ENCODE data around the gene PORCN. TPM values are rescaled to one million over a fixed set of nuclear protein-coding genes. Genes with fewer than 3 reads are reported as not detected.
"Not testable (repeated sequence)": the region's sequence is repeated elsewhere in the genome, so short reads cannot be mapped to it uniquely, and the experiment has no call there.

The PORCN gene
- total and polyA plus RNA-seq, 10 donors = 5.0 to 20.8 (median 11.4) TPM

GRCh38 chrX:48516285-48516684 is 7.5 kb downstream of the PORCN start:
- Histone ChIP-seq H3K4me1 (peaks cover 0 to 8% (median 3%) of the 10 kb centered on the region in 6 donors), H3K4me3 (no peak overlapping the region), H3K27ac (no peak overlapping the region), H3K27me3 (replicated peaks in 1 of 7) (no peaks in the 10 kb centered on the region), H3K9me3 (no peaks in the 10 kb centered on the region), H3K36me3 (peaks cover 0 to 39% (median 1%) of the 10 kb centered on the region in 6 donors)
- TF ChIP-seq POLR2AphosphoS5 (IDR thresholded peaks at IDR 0.05) (no peak), POLR2A (IDR thresholded peaks at IDR 0.05) (no peak), CTCF (IDR thresholded peaks at IDR 0.05 in 8 of 11, conservative IDR thresholded peaks at IDR 0.05 in 3 of 11) (no peak)
- 81 to 95% (median 90%) methylated on average over 10 of the region's 10 CpGs for WGBS, 5 donors
- intact Hi-C loops (cut with DNase I; ENCODE audit: low total_unique reads) = no loop called here
- no peak for DNase-seq

- TF ChIP-seq POLR2A (IDR thresholded peaks at IDR 0.05) (no peak), POLR2AphosphoS5 (IDR thresholded peaks at IDR 0.05) (no peak), CTCF (IDR thresholded peaks at IDR 0.05 in 8 of 11, conservative IDR thresholded peaks at IDR 0.05 in 3 of 11) (no peak)
- intact Hi-C loops (cut with DNase I; ENCODE audit: low total_unique reads) = no loop called here
- Histone ChIP-seq H3K4me1 (peaks cover 0 to 8% (median 3%) of the 10 kb centered on the region in 6 donors), H3K36me3 (peaks cover 0 to 39% (median 1%) of the 10 kb centered on the region in 6 donors), H3K27me3 (replicated peaks in 1 of 7) (no peaks in the 10 kb centered on the region), H3K9me3 (no peaks in the 10 kb centered on the region), H3K27ac (no peak overlapping the region), H3K4me3 (no peak overlapping the region)
- WGBS, 5 donors = 58 to 83% (median 73%) methylated on average over 3 to 5 of the region's 5 CpGs
- no peak for DNase-seq
Observed at GRCh38 chrX:48516987-48517386, 8.2 kb downstream of the PORCN start.

DNA sequence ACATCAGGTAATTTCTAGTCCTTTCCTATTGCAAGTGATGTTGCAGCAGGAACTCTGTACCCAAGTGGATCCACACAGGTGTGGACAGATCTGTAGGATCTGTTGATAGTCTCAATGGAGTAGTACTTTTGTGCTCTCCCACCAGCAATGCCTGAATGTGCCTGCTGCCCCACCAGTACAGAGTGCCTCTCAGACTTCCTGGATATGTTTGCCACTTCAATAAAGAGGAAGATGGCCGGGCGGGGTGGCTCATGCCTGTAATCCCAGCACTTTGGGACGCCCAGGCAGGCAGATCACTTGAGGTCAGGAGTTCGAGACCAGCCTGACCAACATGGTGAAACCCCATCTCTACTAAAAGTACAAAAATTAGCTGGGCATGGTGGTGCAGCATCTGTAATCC is 10.7 kb downstream of the PORCN start:
- DNase-seq; intact Hi-C loops (cut with DNase I; ENCODE audit: low total_unique reads); H3K4me3 ChIP-seq; H3K27ac ChIP-seq; H3K9me3 ChIP-seq; H3K27me3 ChIP-seq (replicated peaks in 1 of 7): not testable (repeated sequence)
- 42 to 61% (median 49%) methylated on average over 4 of the region's 4 CpGs; no CpG with 5 or more reads in 1 of the 5 donors for WGBS, 5 donors
- H3K4me1 ChIP-seq = peaks cover 0 to 28% (median 14%) of the 10 kb centered on the region in 6 donors
- H3K36me3 ChIP-seq = peaks cover 0 to 30% (median 1%) of the 10 kb centered on the region in 6 donors

- TF ChIP-seq POLR2A (IDR thresholded peaks at IDR 0.05) (no peak), POLR2AphosphoS5 (IDR thresholded peaks at IDR 0.05) (no peak), CTCF (IDR thresholded peaks at IDR 0.05 in 8 of 11, conservative IDR thresholded peaks at IDR 0.05 in 3 of 11) (no peak)
- Histone ChIP-seq H3K4me1 (peaks cover 0 to 28% (median 14%) of the 10 kb centered on the region in 6 donors), H3K36me3 (peaks cover 0 to 28% (median 1%) of the 10 kb centered on the region in 6 donors), H3K9me3 (no peaks in the 10 kb centered on the region), H3K4me3 (no peak overlapping the region), H3K27me3 (replicated peaks in 1 of 7) (no peaks in the 10 kb centered on the region), H3K27ac (peak overlapping the region in 5 of 8 donors; percentile 85 to 91 (median 88))
- no peak for DNase-seq
- intact Hi-C loops (cut with DNase I; ENCODE audit: low total_unique reads) = no loop called here
- 52 to 85% (median 68%) methylated on average over 2 of the region's 2 CpGs for WGBS, 5 donors
Observed at GRCh38 chrX:48520455-48520854, 11.7 kb downstream of the PORCN start.

- Histone ChIP-seq H3K9me3 (no peaks in the 10 kb centered on the region), H3K27me3 (replicated peaks in 1 of 7) (no peaks in the 10 kb centered on the region), H3K4me1 (peaks cover 0 to 28% (median 14%) of the 10 kb centered on the region in 6 donors), H3K27ac (peak overlapping the region; percentile 48 to 91 (median 86)), H3K4me3 (peak overlapping the region in 6 of 8 donors; percentile 47 to 79 (median 56)), H3K36me3 (peaks cover 0 to 28% (median 0%) of the 10 kb centered on the region in 6 donors)
- no peak for TF ChIP-seq POLR2A (IDR thresholded peaks at IDR 0.05)
- no peak for TF ChIP-seq POLR2AphosphoS5 (IDR thresholded peaks at IDR 0.05)
- TF ChIP-seq CTCF (IDR thresholded peaks at IDR 0.05 in 8 of 11, conservative IDR thresholded peaks at IDR 0.05 in 3 of 11) = no peak
- DNase-seq = no peak
- WGBS, 5 donors = 15 to 60% (median 40%) methylated on average over 1 to 2 of the region's 2 CpGs
- intact Hi-C loops (cut with DNase I; ENCODE audit: low total_unique reads) = no loop called here
Observed at GRCh38 chrX:48520976-48521352, 12.2 kb downstream of the PORCN start.
